Measurements from ENCODE around the gene PRKCZ.
A peak's percentile ranks its signal among the peaks of the same experiment; 100 is the strongest.

The PRKCZ gene

DNA sequence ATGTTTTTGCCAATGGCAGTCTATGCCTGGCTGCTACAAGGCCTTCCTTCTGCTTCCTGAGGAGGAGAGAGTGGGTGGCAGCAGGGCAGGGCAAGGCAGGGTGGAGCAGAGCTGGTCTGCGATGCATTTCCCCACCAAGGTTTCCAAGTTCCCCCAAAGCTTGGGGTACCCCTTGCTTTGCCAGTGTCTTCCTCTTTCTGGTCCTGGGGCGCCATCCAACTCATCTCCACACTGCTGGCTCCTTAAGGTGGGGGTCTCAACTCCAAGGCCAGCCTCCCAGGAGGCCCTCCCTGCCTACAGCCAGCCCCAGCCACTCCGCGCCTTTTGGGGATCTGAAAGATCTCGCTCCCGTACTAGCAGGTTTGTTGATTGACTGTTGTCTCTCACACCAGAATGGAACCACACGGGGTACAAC lies 174.0 kb downstream of the PRKCZ start:
- no peak overlapping the region for H3K4me3 ChIP-seq
- peaks cover 0 to 10% (median 8%) of the 10 kb centered on the region in 4 donors for H3K4me1 ChIP-seq
- peak in 1 of 2 donors; percentile 22 for DNase-seq
- no peaks in the 10 kb centered on the region for H3K27me3 ChIP-seq
- H3K9me3 ChIP-seq = no peaks in the 10 kb centered on the region
- TF ChIP-seq, protein P1, sequence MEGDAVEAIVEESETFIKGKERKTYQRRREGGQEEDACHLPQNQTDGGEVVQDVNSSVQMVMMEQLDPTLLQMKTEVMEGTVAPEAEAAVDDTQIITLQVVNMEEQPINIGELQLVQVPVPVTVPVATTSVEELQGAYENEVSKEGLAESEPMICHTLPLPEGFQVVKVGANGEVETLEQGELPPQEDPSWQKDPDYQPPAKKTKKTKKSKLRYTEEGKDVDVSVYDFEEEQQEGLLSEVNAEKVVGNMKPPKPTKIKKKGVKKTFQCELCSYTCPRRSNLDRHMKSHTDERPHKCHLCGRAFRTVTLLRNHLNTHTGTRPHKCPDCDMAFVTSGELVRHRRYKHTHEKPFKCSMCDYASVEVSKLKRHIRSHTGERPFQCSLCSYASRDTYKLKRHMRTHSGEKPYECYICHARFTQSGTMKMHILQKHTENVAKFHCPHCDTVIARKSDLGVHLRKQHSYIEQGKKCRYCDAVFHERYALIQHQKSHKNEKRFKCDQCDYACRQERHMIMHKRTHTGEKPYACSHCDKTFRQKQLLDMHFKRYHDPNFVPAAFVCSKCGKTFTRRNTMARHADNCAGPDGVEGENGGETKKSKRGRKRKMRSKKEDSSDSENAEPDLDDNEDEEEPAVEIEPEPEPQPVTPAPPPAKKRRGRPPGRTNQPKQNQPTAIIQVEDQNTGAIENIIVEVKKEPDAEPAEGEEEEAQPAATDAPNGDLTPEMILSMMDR (IDR thresholded peaks at IDR 0.05) = no peak
- intact Hi-C loops (cut with DNase I; ENCODE audit: low total_unique reads) = no loop called here
- no peaks in the 10 kb centered on the region for H3K36me3 ChIP-seq
- no peak overlapping the region for H3K27ac ChIP-seq

DNA sequence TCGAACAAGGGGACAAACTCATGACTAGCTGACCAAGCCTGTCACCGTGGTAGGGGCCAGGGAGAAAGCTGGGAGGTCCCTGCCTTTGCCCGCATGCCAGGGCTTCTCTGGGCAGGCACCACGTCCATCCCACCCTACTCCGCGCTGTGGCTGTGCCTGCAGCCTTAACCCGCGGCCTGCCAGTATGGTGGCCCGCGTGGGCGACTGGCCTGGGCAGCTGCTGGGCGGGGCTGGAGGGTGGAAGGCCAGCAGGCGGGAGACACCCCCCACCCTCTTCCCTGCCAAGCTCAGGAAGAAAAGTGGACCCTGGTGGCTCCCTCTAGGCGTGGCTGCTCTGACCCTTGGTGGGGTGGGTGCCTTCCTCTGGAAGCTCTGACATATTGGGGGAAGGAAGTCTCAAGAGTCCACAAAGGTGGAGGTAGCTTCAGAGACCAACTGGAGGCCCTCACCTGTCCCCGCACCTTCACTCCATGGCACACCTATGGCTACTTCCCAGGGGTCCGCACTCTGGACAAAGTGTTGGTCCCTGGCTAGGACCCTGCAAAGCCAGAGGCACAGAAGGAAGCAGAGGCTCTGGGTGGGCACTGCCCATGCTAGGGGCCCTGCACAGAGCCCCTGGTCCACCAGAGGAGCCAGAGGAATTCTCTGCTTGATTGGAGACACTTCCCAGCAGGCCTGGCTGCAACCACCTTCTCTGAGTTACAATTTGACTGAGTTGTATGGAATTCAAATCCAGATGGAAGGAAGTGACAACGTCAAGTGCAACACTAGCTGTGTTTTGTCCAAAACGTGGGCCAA lies 174.6 kb downstream of the PRKCZ start:
- H3K9me3 ChIP-seq = no peaks in the 10 kb centered on the region
- H3K27ac ChIP-seq = no peak overlapping the region
- peaks cover 0 to 10% (median 8%) of the 10 kb centered on the region in 4 donors for H3K4me1 ChIP-seq
- no peak for DNase-seq
- TF ChIP-seq, protein P1 (IDR thresholded peaks at IDR 0.05) = no peak
- H3K27me3 ChIP-seq = no peaks in the 10 kb centered on the region
- no peaks in the 10 kb centered on the region for H3K36me3 ChIP-seq
- H3K4me3 ChIP-seq = no peak overlapping the region
- intact Hi-C loops (cut with DNase I; ENCODE audit: low total_unique reads) = no loop called here

DNA sequence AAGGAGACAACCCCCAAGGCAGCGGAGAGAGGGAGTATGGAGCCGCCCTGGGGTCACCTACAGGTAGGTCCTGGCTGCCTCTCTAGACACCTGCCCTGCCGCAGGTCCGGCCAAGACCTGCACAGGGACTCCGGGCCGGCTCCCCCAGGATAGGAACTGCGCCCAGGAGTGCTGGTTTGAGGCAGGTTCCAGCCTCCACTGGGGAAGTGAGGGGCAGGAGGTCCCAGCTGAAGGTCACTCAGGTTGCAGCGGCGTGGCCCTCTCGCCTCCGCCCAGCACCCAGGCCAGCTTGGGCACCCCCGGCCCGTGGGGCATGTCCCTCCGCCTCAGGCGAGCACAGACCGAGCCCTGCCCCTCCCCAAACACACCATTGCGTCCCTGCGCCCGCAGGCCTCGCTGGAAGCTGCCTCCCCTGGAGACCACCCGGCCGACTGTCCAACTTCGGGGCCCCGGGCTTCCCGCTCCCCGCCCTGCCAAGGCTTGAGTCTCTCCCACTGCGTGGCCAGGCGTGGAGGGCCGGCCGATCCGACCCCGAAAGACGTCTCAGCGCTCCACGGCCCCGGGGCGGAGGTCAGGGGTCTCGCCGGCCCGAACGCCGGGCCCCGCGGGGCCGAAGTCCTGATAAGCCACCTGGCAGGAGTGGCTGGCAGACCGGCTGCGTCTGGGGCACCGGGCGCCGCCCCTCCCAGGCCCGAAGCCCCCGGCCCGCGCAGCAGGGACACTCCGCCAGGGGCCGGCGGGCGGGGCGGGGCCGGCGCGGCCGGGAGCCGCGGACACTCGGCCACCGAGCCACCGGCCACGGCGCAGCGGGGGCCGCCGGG lies 176.5 kb downstream of the PRKCZ start:
- DNase-seq = peak; percentile 24 to 75
- Histone ChIP-seq H3K27ac (peak overlapping the region; percentile 98 to 99), H3K4me1 (peaks cover 0 to 22% (median 8%) of the 10 kb centered on the region in 4 donors), H3K4me3 (peak overlapping the region; percentile 83 to 87), H3K27me3 (no peaks in the 10 kb centered on the region), H3K36me3 (no peaks in the 10 kb centered on the region), H3K9me3 (no peaks in the 10 kb centered on the region)
- intact Hi-C loops (cut with DNase I; ENCODE audit: low total_unique reads) = no loop called here
- TF ChIP-seq, protein P1 (IDR thresholded peaks at IDR 0.05) = no peak

DNA sequence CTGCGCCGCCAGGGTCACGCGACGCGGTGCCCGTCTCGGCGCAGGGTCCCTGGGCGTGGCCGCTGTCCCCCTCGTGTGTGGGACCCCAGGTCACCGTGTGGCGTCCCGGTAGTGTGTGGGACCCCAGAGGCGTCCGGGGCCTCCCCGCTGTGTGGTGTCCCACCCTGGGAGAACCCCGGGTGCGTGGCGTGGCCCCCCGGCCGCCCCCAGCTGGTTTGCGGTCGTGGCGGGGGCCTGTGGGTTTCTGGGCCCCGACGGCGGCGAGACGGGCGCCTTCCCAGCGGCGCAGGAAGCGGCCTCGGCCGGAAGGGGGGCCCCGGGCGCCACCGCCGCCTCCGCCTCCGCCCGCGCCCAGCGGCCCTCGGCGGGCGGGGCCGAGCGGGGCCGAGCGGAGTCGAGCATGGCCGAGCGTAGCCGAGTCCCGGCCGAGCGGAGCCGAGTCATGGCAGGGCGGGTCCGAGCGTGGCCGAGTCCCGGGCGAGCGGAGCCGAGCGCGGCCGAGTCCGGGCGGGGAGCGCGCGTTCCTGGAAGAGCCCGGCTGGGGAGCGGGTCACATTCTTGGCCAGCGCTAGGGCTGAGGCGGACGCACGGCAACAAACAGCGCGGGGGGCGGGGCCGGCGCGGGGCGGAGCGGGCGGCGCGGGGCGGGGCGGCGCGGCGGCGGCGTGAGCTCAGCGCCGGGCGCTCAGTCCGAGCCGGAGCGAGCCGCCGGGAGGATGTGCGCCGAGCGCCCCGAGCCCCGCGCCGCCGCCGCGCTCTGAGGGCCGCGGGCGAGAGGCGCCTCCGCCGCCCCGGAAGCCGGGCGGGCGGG lies 177.3 kb downstream of the PRKCZ start:
- TF ChIP-seq, protein P1 (IDR thresholded peaks at IDR 0.05) = no peak
- intact Hi-C loops (cut with DNase I; ENCODE audit: low total_unique reads) = no loop called here
- Histone ChIP-seq H3K4me3 (peak overlapping the region; percentile 83 to 87), H3K27ac (peak overlapping the region; percentile 98 to 99), H3K9me3 (no peaks in the 10 kb centered on the region), H3K4me1 (peaks cover 0 to 28% (median 12%) of the 10 kb centered on the region in 4 donors), H3K27me3 (no peaks in the 10 kb centered on the region), H3K36me3 (no peaks in the 10 kb centered on the region)
- DNase-seq = peak; percentile 94 to 98

DNA sequence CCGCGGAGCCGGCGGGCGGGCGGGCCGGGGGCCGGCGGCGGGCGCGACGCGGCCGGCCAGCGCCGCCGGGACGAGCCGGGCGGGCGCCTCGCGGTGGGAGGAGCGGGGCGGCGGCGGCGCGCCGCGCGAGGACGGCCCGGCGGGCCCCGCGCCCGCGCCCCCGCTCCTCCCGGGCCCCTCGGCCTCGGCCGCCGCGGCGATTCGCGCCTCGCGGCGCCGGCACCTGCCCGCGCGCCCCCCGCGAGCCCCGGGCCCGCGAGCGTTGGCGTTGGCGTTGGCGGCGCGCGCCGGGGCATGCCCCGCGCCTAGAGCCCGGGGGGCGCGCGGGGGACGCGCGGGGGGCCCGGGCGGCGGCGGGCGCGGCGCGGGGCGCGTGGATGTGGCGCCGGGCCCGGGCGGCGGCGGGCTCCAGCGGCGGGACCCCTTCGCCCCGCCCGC lies 178.0 kb downstream of the PRKCZ start, which contains the start of gene SKI:
Gene SKI (plus strand): TSS at position 163 of the 438 bp plus-strand sequence. CDS start 448 bp downstream, outside the sequence.
- Histone ChIP-seq H3K9me3 (no peaks in the 10 kb centered on the region), H3K27me3 (no peaks in the 10 kb centered on the region), H3K4me3 (peak within 1 kb of the TSS; percentile 87 to 88), H3K36me3 (no peaks in the 10 kb centered on the region), H3K27ac (peak within 1 kb of the TSS; percentile 98 to 99), H3K4me1 (peaks cover 0 to 34% (median 18%) of the 10 kb centered on the region in 4 donors)
- TF ChIP-seq, protein P1 (IDR thresholded peaks at IDR 0.05) = no peak
- DNase-seq = no peak
- intact Hi-C loops (cut with DNase I; ENCODE audit: low total_unique reads) = no loop called here
